ENCODE data around the gene KRTAP19-8.

Gene KRTAP19-8

GRCh38 chr21:31011412-31011811 lies 26.9 kb downstream of the KRTAP19-8 start:
- DNase-seq: no peak

DNA sequence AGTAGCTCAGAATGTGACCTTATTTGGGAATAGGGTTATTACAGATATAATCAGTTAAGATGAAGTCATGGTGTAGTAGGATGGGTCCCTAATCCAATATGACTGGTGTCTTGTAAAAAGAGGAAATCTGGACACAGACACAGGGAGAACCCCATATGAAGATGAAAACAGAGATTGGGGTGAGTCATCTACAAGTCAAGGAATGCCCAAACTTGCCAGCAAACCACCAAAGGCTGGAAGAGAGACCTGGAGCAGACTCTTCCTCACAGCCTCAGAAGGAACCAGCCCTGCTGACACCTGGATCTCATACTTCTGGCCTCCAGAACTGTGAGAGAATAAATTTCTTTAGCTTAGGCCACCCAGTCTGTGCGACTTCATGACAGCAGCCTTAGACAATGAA lies 29.9 kb downstream of the KRTAP19-8 start:
- no peak for DNase-seq

DNA sequence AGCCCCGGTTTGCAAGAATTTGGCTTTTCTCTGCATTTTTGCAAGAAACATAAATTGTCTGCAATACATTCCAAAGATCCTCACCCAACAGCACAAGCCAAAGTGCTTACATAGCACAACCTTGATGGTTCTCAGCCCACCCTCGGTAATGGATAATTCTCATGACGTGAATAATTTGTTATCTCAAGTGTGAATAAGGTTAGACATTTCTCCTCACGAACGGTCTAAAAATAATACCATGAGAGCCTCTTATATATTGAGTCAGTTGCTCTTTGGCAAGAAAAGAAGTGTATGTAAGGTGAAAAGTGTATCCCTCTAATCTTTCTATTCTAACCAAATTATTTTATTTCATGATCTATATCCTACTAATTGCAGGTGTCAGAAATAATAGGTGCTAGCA lies 33.3 kb downstream of the KRTAP19-8 start:
- DNase-seq: no peak

GRCh38 chr21:31003471-31003870 lies 34.8 kb downstream of the KRTAP19-8 start:
- no peak for DNase-seq

- no peak for DNase-seq
Measured at GRCh38 chr21:30997541-30997940, 40.7 kb downstream of the KRTAP19-8 start.

- DNase-seq: no peak
Measured at GRCh38 chr21:30996728-30997127, 41.5 kb downstream of the KRTAP19-8 start.

GRCh38 chr21:30994932-30995331 lies 43.3 kb downstream of the KRTAP19-8 start:
- DNase-seq: no peak

DNA sequence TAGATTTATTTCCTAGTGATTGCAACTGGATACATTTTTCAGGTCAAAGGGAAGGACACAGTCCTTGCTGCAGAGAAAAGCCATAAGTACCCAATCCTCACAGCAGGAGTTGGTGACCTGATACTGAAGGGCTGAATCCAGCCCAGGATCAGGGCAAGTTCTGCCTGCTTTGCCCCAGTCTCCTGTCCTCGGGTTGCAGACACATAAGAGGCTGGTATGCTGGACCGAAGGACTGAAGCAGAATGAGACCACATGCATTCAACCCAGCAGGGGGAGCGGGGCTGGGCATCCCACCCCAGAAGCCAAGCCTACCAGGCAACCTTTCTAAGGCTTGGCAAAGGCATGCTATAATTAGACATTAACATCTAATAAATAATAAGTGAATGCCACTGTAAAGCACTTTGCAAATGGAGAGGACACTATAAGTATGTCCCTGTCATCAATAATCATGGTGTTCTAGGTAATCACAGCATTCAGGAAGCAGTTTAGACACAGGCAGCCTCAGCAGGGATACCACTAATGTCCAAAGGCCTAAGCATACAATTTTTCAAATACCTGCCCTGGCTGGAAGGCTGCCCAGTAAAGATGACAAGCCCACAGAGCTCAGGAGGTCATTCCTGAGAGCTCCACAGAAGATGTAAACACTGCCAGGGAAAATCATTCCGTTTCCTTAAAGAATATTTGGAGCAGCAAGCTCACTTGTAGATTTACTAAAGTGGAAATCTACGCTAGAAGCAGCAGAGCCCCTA lies 47.6 kb downstream of the KRTAP19-8 start:
- DNase-seq: no peak

DNA sequence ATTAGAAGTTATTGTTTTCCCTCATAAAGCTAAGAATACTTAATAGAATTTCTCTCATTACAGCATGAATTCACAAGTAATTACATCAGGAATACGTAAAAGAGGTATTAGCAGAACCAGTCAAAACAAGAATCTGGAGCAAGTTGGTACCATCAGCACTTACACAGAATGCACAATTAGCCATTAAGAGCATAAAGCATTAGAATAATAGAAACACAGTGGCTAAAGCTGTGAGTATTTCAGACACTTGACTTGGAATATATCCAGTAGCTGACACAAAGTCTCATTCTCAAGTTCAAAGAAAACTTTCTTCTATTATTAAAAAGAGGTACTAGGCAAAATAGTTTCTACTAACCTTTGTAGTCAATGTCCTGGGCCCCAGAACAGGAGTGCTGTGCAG lies 49.6 kb downstream of the KRTAP19-8 start:
- no peak for DNase-seq
